Activated CD4-positive, alpha-beta T cell treated with anti-CD3 and anti-CD28 coated beads, Interleukin-2, amount 10 ng/mL, durations not matched to agents 24 days and 14 days (primary cell): ENCODE results near the gene SLC51B. TPM values are rescaled to one million over a fixed set of nuclear protein-coding genes. Genes with fewer than 3 reads are reported as not detected.
"Not testable (repeated sequence)": the region's sequence is repeated elsewhere in the genome, so short reads cannot be mapped to it uniquely, and the experiment has no call there.

Experiments
- DNase-seq: peaks from one replicate; pipeline ENCODE4 v3.0.0; 2022
- H3K27ac Mint-ChIP-seq: one replicate; pipeline ENCODE4 v1.8.0; 2022; ENCODE audit warnings: mild to moderate bottlenecking, mixed read lengths
- H3K27me3 Mint-ChIP-seq: one replicate; pipeline ENCODE4 v1.8.0; 2022; ENCODE audit warnings: mixed read lengths
- H3K36me3 Mint-ChIP-seq: one replicate; pipeline ENCODE4 v1.8.0; 2022; ENCODE audit warnings: low read depth, mild to moderate bottlenecking, mixed read lengths
- H3K4me1 Mint-ChIP-seq: one replicate; pipeline ENCODE4 v1.8.0; 2021; ENCODE audit warnings: mixed read lengths
- H3K4me3 Mint-ChIP-seq: one replicate; pipeline ENCODE4 v1.8.0; 2022; ENCODE audit warnings: mild to moderate bottlenecking, moderate library complexity, mixed read lengths
- H3K9me3 Mint-ChIP-seq: one replicate; pipeline ENCODE4 v1.8.0; 2021; ENCODE audit warnings: mixed read lengths
- intact Hi-C: fragments of 100-400 bp; cut with micrococcal nuclease; formaldehyde crosslinking; loops from one replicate; pipeline ENCODE4 v1.15.1; 2023
- total RNA-seq: library from RNA; stranded (reverse); gene quantifications from 2 replicates; pipeline ENCODE4 v1.2.3, GENCODE V29; 2022

Gene SLC51B
- total RNA-seq, 1 donor from 2014 or later: not detected

DNA sequence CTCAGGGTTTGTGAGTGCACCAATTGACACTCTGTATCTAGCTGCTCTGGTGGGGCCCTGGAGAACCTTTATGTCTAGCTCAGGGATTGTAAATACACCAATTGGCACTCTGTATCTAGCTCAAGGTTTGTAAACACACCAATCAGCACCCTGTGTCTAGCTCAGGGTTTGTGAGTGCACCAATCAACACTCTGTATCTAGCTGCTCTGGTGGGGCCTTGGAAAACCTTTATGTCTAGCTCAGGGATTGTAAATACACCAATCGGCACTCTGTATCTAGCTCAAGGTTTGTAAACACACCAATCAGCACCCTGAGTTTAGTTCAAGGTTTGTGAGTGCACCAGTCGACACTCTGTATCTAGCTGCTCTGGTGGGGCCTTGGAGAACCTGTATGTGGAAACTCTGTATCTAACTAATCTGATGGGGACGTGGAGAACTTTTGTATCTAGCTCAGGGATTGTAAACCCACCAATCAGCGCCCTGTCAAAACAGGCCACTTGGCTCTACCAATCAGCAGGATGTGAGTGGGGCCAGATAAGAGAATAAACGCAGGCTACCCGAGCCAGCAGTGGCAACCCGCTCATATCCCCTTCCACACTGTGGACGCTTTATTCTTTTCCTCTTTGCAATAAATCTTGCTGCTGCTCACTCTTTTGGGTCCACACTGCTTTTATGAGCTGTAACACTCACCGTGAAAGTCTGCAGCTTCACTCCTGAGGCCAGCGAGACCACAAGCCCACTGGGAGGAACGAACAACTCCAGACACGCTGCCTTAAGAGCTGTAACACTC is 30.6 kb downstream of the SLC51B start:
- H3K27ac Mint-ChIP-seq, DNase-seq, H3K36me3 Mint-ChIP-seq, H3K4me3 Mint-ChIP-seq, H3K9me3 Mint-ChIP-seq, H3K4me1 Mint-ChIP-seq: not testable (repeated sequence)
- intact Hi-C loops: loop anchor here (5.0 kb wide), 1 partner anchor 344 kb away; no protein-coding TSS in a partner anchor
- H3K27me3 Mint-ChIP-seq: peaks cover 12% of the 10 kb centered on the region

DNA sequence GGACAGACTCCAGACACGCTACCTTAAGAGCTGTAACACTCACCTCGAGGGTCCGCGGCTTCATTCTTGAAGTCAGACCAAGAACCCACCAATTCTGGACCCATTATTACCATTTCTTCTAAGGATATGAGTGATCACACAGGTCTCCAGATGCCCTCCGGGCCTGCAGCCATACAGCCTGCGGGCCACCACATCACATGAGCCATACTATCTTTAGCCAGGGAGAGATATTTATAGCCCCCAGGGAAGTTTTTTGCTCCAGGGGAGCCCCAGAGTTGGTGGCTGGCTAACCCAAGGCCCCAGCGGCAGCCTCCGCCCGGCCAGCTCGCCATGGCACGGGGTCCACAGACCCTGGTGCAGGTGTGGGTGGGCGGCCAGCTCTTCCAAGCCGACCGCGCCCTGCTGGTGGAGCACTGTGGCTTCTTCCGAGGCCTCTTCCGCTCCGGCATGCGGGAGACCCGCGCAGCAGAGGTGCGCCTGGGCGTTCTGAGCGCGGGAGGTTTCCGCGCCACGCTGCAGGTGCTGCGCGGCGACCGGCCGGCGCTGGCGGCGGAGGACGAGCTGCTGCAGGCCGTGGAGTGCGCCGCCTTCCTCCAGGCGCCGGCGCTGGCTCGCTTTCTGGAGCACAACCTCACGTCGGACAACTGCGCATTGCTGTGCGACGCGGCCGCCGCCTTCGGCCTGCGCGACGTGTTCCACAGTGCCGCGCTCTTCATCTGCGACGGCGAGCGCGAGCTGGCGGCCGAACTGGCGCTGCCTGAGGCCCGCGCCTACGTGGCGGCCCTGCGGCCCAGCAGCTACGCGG is 31.5 kb downstream of the SLC51B start, which contains the start of gene KBTBD13:
KBTBD13 (plus strand) TSS at position 261 of the 805 bp plus-strand sequence; CDS start at position 331, 70 bp downstream.
- Mint-ChIP-seq H3K4me3 (no peak within 1 kb of the TSS), H3K4me1 (peaks cover 5% of the 10 kb centered on the region), H3K9me3 (no peaks in the 10 kb centered on the region), H3K27ac (no peak within 1 kb of the TSS), H3K27me3 (peaks cover 17% of the 10 kb centered on the region), H3K36me3 (no peaks in the 10 kb centered on the region)
- DNase-seq: no peak
- intact Hi-C loops: loop anchor here (5.0 kb wide), 1 partner anchor 344 kb away; no protein-coding TSS in a partner anchor

DNA sequence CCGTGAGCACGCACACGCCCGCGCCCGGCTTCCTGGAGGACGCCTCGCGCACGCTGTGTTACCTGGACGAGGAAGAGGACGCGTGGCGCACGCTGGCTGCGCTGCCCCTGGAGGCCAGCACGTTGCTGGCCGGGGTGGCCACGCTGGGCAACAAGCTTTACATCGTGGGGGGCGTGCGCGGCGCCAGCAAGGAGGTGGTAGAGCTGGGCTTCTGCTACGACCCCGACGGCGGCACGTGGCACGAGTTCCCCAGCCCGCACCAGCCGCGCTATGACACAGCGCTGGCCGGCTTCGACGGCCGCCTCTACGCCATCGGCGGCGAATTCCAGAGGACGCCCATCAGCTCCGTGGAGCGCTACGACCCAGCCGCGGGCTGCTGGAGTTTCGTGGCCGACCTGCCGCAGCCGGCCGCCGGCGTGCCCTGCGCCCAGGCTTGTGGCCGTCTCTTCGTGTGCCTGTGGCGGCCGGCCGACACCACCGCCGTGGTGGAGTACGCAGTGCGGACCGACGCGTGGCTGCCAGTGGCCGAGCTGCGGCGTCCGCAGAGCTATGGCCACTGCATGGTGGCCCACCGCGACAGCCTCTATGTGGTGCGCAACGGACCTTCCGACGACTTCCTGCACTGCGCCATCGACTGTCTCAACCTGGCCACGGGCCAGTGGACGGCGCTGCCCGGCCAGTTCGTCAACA is 32.2 kb downstream of the SLC51B start:
- intact Hi-C loops: loop anchor here (5.0 kb wide), 1 partner anchor 345 kb away; no protein-coding TSS in a partner anchor
- peaks cover 19% of the 10 kb centered on the region for H3K27me3 Mint-ChIP-seq
- peaks cover 10% of the 10 kb centered on the region for H3K4me1 Mint-ChIP-seq
- DNase-seq: no peak
- no peak overlapping the region for H3K4me3 Mint-ChIP-seq
- no peak overlapping the region for H3K27ac Mint-ChIP-seq
- H3K36me3 Mint-ChIP-seq: no peaks in the 10 kb centered on the region
- H3K9me3 Mint-ChIP-seq: no peaks in the 10 kb centered on the region

DNA sequence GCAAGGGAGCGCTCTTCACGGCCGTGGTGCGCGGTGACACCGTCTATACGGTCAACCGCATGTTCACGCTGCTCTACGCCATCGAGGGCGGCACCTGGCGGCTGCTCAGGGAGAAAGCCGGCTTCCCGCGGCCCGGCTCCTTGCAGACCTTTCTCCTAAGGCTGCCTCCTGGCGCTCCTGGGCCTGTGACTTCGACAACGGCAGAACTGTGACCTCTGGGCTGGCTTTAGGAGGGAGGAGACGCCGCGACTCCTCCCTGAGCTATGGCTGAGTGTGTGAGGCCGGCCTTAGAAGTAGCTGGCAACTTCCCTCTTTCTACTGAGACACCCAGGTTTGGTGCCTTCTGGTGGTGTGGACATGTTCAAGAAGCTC is 32.8 kb downstream of the SLC51B start:
- H3K9me3 Mint-ChIP-seq: no peaks in the 10 kb centered on the region
- H3K4me3 Mint-ChIP-seq: no peak overlapping the region
- H3K27me3 Mint-ChIP-seq: peaks cover 24% of the 10 kb centered on the region
- no peak overlapping the region for H3K27ac Mint-ChIP-seq
- peaks cover 15% of the 10 kb centered on the region for H3K4me1 Mint-ChIP-seq
- H3K36me3 Mint-ChIP-seq: no peaks in the 10 kb centered on the region
- DNase-seq: peak; percentile 85
- intact Hi-C loops: loop anchor here (1.0 to 5.0 kb wide), 3 partner anchors 24 to 346 kb away; no protein-coding TSS in a partner anchor

DNA sequence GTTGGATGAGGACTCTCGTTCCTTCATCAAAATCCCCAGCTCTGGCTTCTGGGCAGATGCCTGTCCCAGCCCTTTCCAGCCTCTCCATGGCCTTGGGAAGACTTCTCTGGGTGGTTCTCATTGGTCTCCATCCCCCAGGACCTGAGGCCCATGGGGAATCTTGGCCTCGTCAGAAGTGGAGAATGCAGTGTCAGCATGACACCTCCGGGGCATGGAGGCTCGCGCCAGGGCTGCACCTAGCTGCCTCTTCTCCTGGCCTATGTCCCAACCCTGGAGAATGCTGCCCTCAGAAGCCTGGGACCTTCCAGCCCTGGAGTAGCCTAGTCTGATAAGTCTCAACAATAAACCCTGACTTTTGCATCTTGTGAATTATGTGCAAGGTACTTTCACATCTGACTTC is 34.4 kb downstream of the SLC51B start:
- Mint-ChIP-seq H3K4me1 (peaks cover 17% of the 10 kb centered on the region), H3K9me3 (no peaks in the 10 kb centered on the region), H3K4me3 (no peak overlapping the region), H3K36me3 (no peaks in the 10 kb centered on the region), H3K27ac (no peak overlapping the region), H3K27me3 (peaks cover 37% of the 10 kb centered on the region)
- intact Hi-C loops: loop anchor here (5.0 kb wide), 1 partner anchor 347 kb away; no protein-coding TSS in a partner anchor
- no peak for DNase-seq

DNA sequence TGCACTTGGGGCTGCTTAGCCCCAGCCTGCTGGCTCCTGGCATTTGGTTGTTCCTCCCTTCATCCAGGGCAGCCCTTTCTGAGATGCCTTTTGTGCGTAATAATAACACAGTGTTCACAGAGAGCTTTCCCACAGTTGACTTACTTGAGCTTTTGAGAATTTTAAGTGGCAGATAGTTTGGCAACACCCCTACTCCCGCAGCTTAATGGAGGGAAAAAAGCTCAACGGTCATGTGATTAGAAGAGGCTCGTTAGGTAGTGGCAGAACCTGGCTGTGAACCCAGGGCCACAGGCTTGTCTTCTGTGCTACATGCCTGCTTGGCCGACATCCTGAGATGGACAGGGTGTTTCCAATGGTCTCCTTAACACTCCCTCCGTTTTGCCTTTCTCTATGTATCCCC is 36.1 kb downstream of the SLC51B start:
- Mint-ChIP-seq H3K4me3 (no peak overlapping the region), H3K9me3 (no peaks in the 10 kb centered on the region), H3K36me3 (no peaks in the 10 kb centered on the region), H3K27ac (no peak overlapping the region), H3K4me1 (peaks cover 18% of the 10 kb centered on the region), H3K27me3 (peaks cover 40% of the 10 kb centered on the region)
- intact Hi-C loops: no loop called here
- DNase-seq: no peak

DNA sequence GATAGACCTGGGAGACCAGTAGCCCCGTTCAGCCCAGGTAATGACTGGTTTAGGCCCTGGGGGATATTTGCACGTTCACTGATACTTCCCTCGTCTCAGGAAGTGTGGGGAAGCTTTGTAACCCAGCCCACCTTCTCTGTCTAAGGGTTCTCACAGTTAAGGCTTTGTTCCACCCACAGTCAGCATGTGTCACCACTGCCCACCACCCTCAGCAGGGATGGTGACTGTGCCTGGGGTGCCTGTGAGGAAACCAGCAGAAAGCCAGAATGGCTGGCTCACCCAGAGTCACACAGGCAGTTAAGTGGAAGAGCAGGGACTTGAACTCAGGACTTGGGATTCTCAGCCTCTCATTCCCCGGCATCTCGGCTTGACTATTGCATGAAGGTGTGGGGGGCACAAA is 36.6 kb downstream of the SLC51B start:
- H3K36me3 Mint-ChIP-seq: no peaks in the 10 kb centered on the region
- peaks cover 18% of the 10 kb centered on the region for H3K4me1 Mint-ChIP-seq
- H3K9me3 Mint-ChIP-seq: no peaks in the 10 kb centered on the region
- no peak overlapping the region for H3K4me3 Mint-ChIP-seq
- DNase-seq: no peak
- H3K27ac Mint-ChIP-seq: no peak overlapping the region
- intact Hi-C loops: no loop called here
- H3K27me3 Mint-ChIP-seq: peaks cover 38% of the 10 kb centered on the region

DNA sequence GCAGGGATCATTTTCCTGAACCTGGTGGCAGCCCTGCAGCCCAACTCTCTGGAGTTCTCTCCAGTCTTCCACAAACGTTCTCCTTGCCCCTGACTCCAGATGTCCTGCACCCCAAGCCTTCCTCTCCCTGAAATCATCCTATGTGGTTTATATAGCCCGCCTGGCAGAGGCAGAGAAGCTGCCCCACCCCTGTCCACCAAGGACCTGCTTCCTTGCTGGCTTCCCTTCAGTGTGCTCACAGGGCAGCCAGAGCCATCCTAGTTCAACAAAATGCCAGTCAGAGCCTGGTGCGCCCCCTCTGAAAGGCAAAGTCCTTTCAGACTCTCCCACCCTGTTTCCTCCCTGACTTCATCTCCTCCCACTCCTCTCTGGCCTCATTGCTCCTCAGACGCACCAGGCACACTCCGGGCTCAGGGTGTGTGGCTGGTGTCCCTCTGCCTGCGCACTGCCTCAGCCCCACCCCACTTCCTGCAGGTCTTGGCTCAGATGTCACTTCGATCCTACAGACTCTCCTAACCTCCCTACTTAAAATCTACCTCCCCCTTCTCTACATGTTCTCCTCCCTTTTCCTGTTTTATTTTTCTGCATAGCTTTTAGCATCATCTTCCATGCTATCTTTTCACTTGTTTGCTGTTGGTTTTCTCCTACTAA is 37.2 kb downstream of the SLC51B start:
- Mint-ChIP-seq H3K4me3 (peak overlapping the region; percentile 29), H3K9me3 (no peaks in the 10 kb centered on the region), H3K36me3 (no peaks in the 10 kb centered on the region), H3K27me3 (peaks cover 38% of the 10 kb centered on the region), H3K27ac (peak overlapping the region; percentile 8), H3K4me1 (peaks cover 18% of the 10 kb centered on the region)
- peak; percentile 79 for DNase-seq
- intact Hi-C loops: no loop called here

DNA sequence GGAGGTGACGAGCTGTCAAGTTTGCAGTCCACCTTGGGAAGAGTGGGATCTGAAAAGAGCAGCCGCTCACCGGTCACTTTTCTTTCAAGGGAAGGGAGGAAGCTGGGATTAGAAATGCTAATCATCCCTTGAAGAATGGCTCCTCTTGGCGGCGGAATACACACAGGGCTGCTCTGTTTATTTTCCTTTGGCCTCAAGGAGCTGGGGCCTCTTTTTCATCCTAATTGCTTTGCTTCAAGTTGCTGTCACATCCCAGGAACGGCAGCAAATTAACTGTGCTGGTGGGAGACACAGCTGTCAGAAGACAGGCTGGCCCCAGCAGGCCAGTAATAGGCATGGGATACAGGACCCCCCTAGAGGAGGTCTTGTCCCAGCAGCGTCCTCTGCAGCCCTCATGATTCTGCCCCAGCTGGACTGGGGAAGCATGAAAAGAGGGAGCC is 38.1 kb downstream of the SLC51B start:
- Mint-ChIP-seq H3K27me3 (peaks cover 34% of the 10 kb centered on the region), H3K4me3 (no peak overlapping the region), H3K36me3 (no peaks in the 10 kb centered on the region), H3K9me3 (no peaks in the 10 kb centered on the region), H3K4me1 (peaks cover 16% of the 10 kb centered on the region), H3K27ac (no peak overlapping the region)
- DNase-seq: no peak
- intact Hi-C loops: no loop called here

DNA sequence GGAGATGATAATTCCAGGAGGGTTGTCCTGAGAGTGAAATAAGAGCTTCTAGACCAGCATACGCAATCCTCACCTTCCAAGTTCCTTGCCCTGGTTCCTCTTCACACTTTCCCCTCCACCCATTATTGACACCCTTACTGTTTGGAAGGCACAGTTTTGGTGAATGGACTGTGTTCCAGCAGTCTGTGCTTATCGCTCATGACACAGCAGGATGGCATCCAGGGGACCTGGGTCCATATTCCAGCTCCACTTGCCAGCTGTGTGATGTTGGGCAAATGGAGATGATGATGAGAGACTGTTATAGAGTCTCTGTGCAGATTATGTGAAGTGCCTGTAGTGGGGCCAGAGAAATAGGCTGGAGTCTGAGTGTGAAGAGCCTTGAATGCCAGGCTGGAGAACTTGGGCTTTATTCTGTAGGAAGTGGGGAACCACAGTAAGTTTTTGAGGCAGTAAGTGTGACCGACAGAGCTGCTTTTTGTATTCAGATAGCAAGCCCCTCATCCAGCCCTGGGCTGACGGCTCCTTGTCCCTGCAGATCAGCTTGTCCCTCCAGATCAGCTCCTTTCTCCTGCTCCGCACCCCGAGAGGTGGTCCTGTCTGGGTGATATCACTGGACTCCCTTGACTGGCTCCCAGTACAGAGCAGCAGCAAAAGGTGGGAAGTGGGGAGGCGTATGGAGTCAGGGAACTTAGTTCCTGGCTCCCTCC is 39.5 kb downstream of the SLC51B start:
- intact Hi-C loops: no loop called here
- H3K27ac Mint-ChIP-seq: no peak overlapping the region
- peaks cover 16% of the 10 kb centered on the region for H3K4me1 Mint-ChIP-seq
- H3K36me3 Mint-ChIP-seq: no peaks in the 10 kb centered on the region
- H3K4me3 Mint-ChIP-seq: no peak overlapping the region
- no peaks in the 10 kb centered on the region for H3K9me3 Mint-ChIP-seq
- peaks cover 28% of the 10 kb centered on the region for H3K27me3 Mint-ChIP-seq
- DNase-seq: no peak

DNA sequence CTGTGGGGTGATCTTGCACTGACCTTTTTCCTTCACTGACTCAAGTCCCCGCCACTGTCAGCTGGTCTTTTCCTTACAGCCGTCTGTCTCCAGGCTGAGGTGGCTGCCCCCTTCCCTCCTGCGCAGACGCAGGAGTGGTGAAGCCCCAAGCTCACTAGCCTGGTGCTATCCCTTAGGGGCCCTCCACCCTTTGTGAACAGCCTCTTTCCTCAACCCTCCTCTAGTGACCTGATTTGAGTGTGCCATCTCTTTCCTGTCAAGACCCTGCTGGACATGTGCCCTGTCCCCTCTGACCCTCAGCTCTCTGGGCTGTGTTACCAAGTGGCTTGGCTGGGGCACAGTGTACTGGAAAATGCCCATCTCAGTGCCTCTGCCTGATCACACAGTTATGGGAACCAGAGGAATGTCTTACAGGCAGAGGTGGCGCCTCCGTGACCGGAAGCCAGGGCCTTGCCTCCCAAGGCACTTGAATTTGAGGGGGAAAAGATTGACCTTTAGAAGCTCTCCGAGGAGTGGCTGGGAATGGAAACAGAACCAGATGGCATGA is 40.1 kb downstream of the SLC51B start:
- intact Hi-C loops: no loop called here
- H3K9me3 Mint-ChIP-seq: no peaks in the 10 kb centered on the region
- H3K4me3 Mint-ChIP-seq: no peak overlapping the region
- DNase-seq: no peak
- no peak overlapping the region for H3K27ac Mint-ChIP-seq
- no peaks in the 10 kb centered on the region for H3K36me3 Mint-ChIP-seq
- peaks cover 28% of the 10 kb centered on the region for H3K27me3 Mint-ChIP-seq
- peaks cover 16% of the 10 kb centered on the region for H3K4me1 Mint-ChIP-seq

DNA sequence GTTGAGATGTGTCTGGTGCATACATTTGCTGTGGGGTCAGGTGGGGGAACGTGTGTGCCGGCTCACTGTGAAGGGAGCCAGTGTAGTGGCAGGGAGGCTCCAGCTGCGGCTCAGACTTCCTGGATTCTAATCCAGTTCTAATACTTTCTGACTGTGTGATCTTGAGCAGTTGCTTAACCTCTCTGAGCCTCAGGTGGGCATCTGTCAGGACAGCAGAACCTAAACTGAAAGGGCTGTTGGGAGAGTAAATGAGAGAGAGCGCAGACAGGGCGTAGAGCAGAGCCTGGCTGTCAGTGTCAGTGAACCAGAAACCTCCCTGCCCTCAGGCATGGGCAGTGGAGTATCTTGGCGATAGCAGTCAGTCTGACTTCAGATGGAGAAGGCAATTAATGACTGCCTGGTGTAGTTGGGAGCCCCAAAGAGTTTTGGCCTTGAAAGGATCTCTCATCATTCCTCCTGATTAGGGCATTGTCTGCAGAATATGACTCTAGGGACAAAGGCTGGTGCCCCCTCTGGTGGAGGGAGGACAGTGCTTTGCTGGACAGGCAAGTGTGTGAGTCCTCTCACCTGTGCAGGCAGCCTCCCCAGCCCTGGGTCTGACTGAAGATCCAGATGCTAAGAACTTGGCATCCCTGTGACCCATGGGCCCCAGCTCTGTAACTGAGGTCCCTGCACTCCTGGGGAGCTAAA is 40.9 kb downstream of the SLC51B start:
- H3K4me3 Mint-ChIP-seq: no peak overlapping the region
- peak; percentile 66 for DNase-seq
- intact Hi-C loops: no loop called here

More for the DNA sequence above, 40.9 kb downstream of the SLC51B start:
- Mint-ChIP-seq H3K9me3 (no peaks in the 10 kb centered on the region), H3K36me3 (no peaks in the 10 kb centered on the region), H3K4me1 (peaks cover 16% of the 10 kb centered on the region), H3K27me3 (peaks cover 25% of the 10 kb centered on the region), H3K27ac (no peak overlapping the region)
